Stomach (tissue), 9 donors: ENCODE results near the gene MYL5. TPM values are rescaled to one million over a fixed set of nuclear protein-coding genes. Genes with fewer than 3 reads are reported as not detected.

Experiments used
- DNase-seq, 2 donors: peaks; one replicate each; pipeline versions ENCODE4 v3.0.0 to v3.0.0-alpha.2; 2013 to 2019
- H3K27ac ChIP-seq, 5 donors: fragments of 200-600 bp in 4 of 5; sonication (generic) in 4 of 5; one replicate each; pipeline ENCODE4 v1.5.1; 2013 to 2019; ENCODE audit warnings: mild to moderate bottlenecking in 1 of 5, moderate library complexity in 1 of 5
- H3K27me3 ChIP-seq, 3 donors: fragments of 200-600 bp; sonication (generic); one replicate each; pipeline ENCODE4 v1.5.1; 2017 to 2019; ENCODE audit warnings: mixed run types in 1 of 3
- H3K36me3 ChIP-seq, 4 donors: fragments of 200-600 bp; sonication (generic); 1 replicate in 3 of 4; 2 replicates in 1 of 4; pipeline ENCODE4 v1.5.1; 2016 to 2019
- H3K4me1 ChIP-seq, 4 donors: fragments of 200-600 bp; sonication (generic); one replicate each; pipeline ENCODE4 v1.5.1; 2016 to 2019
- H3K4me3 ChIP-seq, 4 donors: fragments of 200-600 bp; sonication (generic) in 3 of 4; one replicate each; pipeline ENCODE4 v1.5.1; 2016 to 2019; ENCODE audit warnings: mild to moderate bottlenecking in 1 of 4
- H3K9me3 ChIP-seq, 4 donors: fragments of 200-600 bp; sonication (generic); one replicate each; pipeline ENCODE4 v1.5.1; 2016 to 2019
- EP300 ChIP-seq: sonication (generic); formaldehyde crosslinking; IDR thresholded peaks from one replicate; pipeline ENCODE4 v1.6.1; 2017; ENCODE audit warnings: antibody characterized with exemption
- POLR2A ChIP-seq, 4 donors: fragments of 450-650 bp; IDR thresholded peaks; one replicate each; pipeline ENCODE4 v1.6.1; 2016; ENCODE audit warnings: antibody characterized with exemption in 4 of 4, control low read depth in 2 of 4, mild to moderate bottlenecking in 1 of 4, moderate library complexity in 1 of 4
- POLR2AphosphoS5 ChIP-seq, 3 donors: sonication (generic); formaldehyde crosslinking; IDR thresholded peaks; one replicate each; pipeline ENCODE4 v1.6.1; 2016; ENCODE audit warnings: antibody characterized with exemption in 3 of 3
- WGBS, 5 donors: extraction: QIAGEN DNeasy Blood & Tissue Kit in 3 of 5; methylation state at CpG; one replicate each; pipeline versions ENCODE4 v1.1.5 to v1.1.7; 2013 to 2018; 5-methylcytosine and 5-hydroxymethylcytosine counted together
- intact Hi-C: fragments of 100-400 bp; cut with DNase I; formaldehyde crosslinking; loops from one replicate; pipeline ENCODE4 v1.15.1; 2023; ENCODE audit warnings: low total_unique reads
- polyA plus RNA-seq, 3 donors: library from polyadenylated mRNA; stranded (reverse); fragments of 200-250 nt; gene quantifications; one replicate each; pipeline ENCODE4 v1.2.3, GENCODE V29; 2013
- total RNA-seq, 5 donors: library from RNA; depleted of rRNA; stranded (reverse); fragments of >200 nt; gene quantifications; one replicate each; pipeline versions ENCODE4 v1.1.0 to v1.2.3, GENCODE V29; 2014 to 2016
- TF ChIP-seq, protein P1 (sequence below), 7 experiments: fragments of 450-650 bp in 4 of 7; fragments of 200-600 bp in 3 of 7; sonication (generic) in 3 of 7; IDR thresholded peaks; one replicate each; pipeline ENCODE4 v1.5.1; 2016 to 2019; ENCODE audit warnings: antibody characterized with exemption in 7 of 7, control low read depth in 2 of 7, mild to moderate bottlenecking in 1 of 7
- donor health status: healthy with polysubstance abuse.
- donor health status: Bipolar disorder and iron deficiency.
- donor health status: healthy.

The MYL5 gene
- total and polyA plus RNA-seq, 8 donors, result 7.0 to 148 (median 16.2) TPM

DNA sequence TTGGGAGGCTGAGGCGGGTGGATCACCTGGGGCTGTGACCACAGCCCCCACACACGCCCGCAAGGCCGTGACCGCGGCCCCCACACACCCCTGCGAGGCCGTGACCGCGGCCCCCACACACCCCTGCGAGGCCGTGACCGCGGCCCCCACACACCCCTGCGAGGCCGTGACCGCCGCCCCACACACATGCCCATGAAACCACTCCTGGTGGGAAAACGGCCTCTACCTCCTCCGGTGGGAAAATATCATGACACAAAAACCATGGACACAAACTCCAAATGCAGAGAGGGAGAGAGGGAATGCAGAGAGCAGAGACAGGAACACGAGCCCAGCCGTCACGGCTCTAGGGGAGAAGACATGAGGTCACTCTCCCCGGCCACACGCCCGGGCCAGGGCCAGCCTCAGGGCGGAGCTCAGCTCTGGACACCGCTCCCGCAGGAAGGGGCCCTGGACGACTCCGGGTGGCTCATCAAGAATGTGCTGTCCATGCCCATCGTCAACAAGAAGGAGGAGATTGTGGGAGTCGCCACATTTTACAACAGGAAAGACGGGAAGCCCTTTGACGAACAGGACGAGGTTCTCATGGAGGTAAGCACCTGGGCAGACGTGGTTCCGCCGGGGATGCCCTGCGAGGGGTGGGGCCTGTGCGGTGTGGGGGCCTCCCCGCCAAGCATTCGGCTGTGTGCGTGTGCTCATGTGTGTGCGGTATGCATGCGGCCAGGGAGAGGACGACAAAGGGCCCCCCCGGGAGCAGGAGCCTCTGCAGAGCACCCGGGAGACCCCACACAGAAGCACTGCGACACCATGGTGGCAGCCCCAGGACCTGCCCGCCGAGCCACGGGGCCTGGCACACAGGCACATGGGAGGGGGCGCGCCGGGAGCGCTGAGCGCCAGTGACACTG, 17.7 kb upstream of the MYL5 start:
- Histone ChIP-seq H3K4me3 (no peak overlapping the region), H3K9me3 (no peaks in the 10 kb centered on the region), H3K27ac (no peak overlapping the region), H3K27me3 (peaks cover 0 to 35% (median 4%) of the 10 kb centered on the region in 3 donors), H3K36me3 (no peaks in the 10 kb centered on the region), H3K4me1 (no peaks in the 10 kb centered on the region)
- WGBS, 5 donors, result 68 to 78% (median 73%) methylated on average over 34 to 58 of the region's 58 CpGs
- intact Hi-C loops, result no loop called here
- DNase-seq, result no peak
- no peak for TF ChIP-seq POLR2A (IDR thresholded peaks at IDR 0.05)

DNA sequence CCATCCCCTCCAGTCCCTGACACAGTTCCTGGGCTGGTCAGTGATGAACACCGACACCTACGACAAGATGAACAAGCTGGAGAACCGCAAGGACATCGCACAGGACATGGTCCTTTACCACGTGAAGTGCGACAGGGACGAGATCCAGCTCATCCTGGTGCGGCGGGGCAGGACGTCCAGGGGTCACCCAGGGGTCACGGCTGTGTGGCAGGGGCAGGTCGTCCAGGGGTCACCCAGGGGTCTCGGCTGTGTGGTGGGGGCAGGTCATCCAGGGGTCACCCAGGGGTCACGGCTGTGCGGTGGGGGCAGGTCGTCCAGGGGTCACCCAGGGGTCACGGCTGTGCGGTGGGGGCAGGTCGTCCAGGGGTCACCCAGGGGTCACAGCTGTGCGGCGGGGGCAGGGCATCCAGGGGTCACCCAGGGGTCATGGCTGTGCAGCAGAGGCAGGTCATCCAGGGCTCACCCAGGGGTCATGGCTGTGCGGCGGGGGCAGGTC, 17.0 kb upstream of the MYL5 start:
- Histone ChIP-seq H3K27ac (no peak overlapping the region), H3K4me3 (no peak overlapping the region), H3K9me3 (no peaks in the 10 kb centered on the region), H3K27me3 (peaks cover 0 to 28% (median 4%) of the 10 kb centered on the region in 3 donors), H3K4me1 (no peaks in the 10 kb centered on the region), H3K36me3 (no peaks in the 10 kb centered on the region)
- DNase-seq, result no peak
- intact Hi-C loops, result no loop called here
- 79 to 100% (median 81%) methylated on average over 2 to 23 of the region's 23 CpGs for WGBS, 5 donors
- no peak for TF ChIP-seq EP300
- TF ChIP-seq, protein P1, sequence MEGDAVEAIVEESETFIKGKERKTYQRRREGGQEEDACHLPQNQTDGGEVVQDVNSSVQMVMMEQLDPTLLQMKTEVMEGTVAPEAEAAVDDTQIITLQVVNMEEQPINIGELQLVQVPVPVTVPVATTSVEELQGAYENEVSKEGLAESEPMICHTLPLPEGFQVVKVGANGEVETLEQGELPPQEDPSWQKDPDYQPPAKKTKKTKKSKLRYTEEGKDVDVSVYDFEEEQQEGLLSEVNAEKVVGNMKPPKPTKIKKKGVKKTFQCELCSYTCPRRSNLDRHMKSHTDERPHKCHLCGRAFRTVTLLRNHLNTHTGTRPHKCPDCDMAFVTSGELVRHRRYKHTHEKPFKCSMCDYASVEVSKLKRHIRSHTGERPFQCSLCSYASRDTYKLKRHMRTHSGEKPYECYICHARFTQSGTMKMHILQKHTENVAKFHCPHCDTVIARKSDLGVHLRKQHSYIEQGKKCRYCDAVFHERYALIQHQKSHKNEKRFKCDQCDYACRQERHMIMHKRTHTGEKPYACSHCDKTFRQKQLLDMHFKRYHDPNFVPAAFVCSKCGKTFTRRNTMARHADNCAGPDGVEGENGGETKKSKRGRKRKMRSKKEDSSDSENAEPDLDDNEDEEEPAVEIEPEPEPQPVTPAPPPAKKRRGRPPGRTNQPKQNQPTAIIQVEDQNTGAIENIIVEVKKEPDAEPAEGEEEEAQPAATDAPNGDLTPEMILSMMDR (IDR thresholded peaks at IDR 0.05), result no peak
- no peak for TF ChIP-seq POLR2A (IDR thresholded peaks at IDR 0.05)
- TF ChIP-seq POLR2AphosphoS5 (IDR thresholded peaks at IDR 0.05), result no peak

DNA sequence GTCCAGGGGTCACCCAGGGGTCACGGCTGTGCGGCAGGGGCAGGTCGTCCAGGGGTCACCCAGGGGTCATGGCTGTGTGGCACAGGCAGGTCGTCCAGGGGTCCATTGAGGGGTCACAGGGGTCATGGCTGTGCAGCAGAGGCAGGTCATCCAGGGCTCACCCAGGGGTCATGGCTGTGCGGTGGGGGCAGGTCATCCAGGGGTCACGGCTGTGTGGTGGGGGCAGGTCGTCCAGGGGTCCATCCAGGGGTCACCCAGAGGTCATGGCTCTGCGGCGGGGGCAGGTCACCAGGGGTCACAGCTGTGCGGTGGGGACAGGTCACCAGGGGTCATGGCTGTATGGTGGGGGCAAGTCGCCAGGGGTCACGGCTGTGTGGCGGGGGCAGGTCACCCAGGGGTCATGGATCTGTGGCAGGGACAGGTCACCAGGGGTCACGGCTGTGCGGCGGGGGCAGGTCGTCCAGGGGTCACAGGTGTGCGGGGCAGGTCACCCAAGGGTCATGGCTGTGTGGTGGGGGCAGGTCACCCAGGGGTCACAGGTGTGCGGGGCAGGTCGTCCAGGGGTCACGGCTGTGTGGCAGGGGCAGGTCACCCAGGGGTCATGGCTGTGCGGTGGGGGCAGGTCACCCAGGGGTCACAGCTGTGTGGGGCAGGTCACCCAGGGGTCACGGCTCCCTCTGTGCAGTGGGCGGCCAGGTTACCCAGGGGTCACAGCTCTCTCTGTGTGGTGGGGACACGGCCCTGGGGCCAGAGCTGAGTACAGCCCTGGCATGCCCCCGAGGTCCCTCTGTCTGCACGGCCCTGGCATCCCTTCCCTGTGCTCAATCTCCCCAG, 16.3 kb upstream of the MYL5 start:
- TF ChIP-seq, protein P1 (IDR thresholded peaks at IDR 0.05), result no peak
- TF ChIP-seq POLR2A (IDR thresholded peaks at IDR 0.05) (no peak), EP300 (no peak), POLR2AphosphoS5 (IDR thresholded peaks at IDR 0.05) (no peak)
- intact Hi-C loops, result no loop called here
- H3K36me3 ChIP-seq, result no peaks in the 10 kb centered on the region

DNA sequence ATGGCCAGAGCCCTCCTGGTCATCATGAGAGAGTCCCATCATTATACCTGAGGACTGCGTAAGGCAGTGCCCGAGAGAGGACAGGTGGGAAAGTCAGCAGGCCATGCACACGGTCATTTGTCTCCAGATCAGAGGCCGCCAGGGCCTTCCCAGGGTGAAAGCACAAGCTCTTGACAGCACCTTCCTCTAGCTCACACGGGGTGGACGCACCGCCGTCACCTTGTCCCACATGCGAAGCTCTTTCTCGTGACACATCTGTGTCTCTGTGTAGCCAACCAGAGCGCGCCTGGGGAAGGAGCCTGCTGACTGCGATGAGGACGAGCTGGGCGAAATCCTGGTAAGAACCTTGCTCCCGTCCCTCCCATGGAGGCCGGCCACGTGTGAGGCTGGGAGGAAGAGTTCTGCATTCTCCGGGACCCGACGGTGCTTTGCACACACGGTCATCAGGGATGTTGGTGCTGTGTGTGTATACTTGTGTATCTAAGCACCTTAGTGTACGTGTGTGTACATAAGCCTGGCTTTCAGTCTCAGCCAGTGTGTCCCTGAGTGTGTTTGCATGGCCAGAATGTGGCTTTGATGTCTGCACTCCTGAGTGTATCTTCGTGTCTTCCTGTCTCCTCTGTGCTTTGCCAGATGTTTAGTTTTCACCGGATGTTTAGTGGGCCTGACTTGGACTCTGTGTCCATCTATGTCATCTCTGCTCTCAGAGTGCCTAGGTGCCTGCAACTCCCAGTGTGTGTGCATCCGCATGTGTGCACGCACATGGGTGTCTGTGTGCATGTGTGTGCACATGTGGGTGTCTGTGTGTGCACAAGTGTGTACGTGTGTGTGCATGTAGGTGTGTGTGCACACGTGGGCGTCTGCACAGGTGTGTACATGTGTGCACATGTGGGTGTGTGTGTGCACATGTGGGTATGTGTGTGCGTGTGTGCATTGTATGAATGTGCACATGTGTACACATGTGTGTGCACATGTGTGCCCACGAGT, 15.4 kb upstream of the MYL5 start:
- TF ChIP-seq, protein P1 (IDR thresholded peaks at IDR 0.05), result no peak
- TF ChIP-seq EP300 (no peak), POLR2A (IDR thresholded peaks at IDR 0.05) (no peak), POLR2AphosphoS5 (IDR thresholded peaks at IDR 0.05) (no peak)
- Histone ChIP-seq H3K9me3 (no peaks in the 10 kb centered on the region), H3K4me1 (peaks cover 7 to 12% (median 12%) of the 10 kb centered on the region in 4 donors), H3K4me3 (no peak overlapping the region), H3K27me3 (peaks cover 0 to 32% (median 12%) of the 10 kb centered on the region in 3 donors), H3K36me3 (no peaks in the 10 kb centered on the region), H3K27ac (no peak overlapping the region)
- 85 to 92% (median 91%) methylated on average over 29 to 32 of the region's 32 CpGs for WGBS, 5 donors
- peak in 1 of 2 donors; percentile 8 for DNase-seq
- intact Hi-C loops, result no loop called here

More for the DNA sequence above, 16.3 kb upstream of the MYL5 start:
- Histone ChIP-seq H3K4me1 (peaks cover under 1 to 3% (median 3%) of the 10 kb centered on the region in 4 donors), H3K27me3 (peaks cover 0 to 29% (median 4%) of the 10 kb centered on the region in 3 donors), H3K4me3 (no peak overlapping the region), H3K27ac (no peak overlapping the region), H3K9me3 (no peaks in the 10 kb centered on the region)
- peak in 1 of 2 donors; percentile 13 for DNase-seq
- 79 to 86% (median 81%) methylated on average over 11 to 27 of the region's 27 CpGs for WGBS, 5 donors
